Testis (tissue), 2 donors: ENCODE results near the gene DGCR8.

Source experiments
- POLR2A ChIP-seq: fragments of 450-650 bp; IDR thresholded peaks from one replicate; pipeline ENCODE4 v1.6.1; 2017; ENCODE audit warnings: antibody characterized with exemption, mild to moderate bottlenecking, moderate library complexity
- TF ChIP-seq, protein P1 (sequence below), 3 experiments: fragments of 450-650 bp in 2 of 3; fragments of 200-600 bp in 1 of 3; sonication (generic) in 1 of 3; IDR thresholded peaks; one replicate each; pipeline ENCODE4 v1.5.1; 2016 to 2019; ENCODE audit warnings: antibody characterized with exemption in 3 of 3, mild to moderate bottlenecking in 2 of 3, moderate library complexity in 1 of 3

DNA sequence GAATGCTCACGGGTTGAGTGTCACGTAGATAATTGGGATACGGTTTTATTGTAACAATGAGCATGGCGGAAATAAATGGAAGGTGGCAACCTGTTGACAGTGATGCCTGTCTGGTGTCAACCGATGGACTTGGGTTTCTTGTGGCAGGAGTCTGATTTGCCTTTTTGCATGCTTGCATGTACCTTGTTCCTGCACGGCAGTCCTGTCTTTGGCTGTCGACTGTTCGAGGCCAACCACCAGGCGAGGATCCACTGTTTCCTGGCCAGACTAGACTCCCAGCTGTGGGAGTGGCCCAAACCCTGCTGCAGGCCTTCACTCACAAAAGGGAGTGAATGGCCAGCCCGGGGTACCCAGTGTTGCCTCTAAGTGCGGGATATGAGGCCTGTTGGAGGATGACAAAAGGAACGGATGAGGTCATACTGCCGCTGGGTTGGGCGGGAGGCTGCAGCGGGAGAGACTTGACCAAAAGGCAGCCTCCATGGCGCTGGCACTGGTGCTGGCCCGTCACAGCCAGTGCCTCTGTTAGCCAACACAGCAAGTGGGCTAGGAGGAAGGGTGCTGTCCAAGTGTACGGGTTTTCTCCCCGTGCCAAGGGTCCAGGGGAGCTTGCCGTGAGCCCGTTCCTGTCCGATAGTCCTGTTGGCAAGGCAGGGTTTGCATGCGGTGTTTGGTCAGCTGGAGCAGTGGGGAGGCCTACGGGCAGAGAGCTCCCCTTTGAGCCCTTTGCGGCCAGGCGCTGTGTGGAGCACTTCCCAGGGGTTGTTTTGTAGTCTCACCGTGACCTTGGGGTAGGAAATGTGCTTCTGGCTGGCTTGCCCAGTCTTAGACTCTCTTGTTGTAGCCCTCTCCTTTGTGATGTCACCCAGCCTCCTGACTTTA is 974 bp downstream of the DGCR8 start:
- TF ChIP-seq, protein P1, sequence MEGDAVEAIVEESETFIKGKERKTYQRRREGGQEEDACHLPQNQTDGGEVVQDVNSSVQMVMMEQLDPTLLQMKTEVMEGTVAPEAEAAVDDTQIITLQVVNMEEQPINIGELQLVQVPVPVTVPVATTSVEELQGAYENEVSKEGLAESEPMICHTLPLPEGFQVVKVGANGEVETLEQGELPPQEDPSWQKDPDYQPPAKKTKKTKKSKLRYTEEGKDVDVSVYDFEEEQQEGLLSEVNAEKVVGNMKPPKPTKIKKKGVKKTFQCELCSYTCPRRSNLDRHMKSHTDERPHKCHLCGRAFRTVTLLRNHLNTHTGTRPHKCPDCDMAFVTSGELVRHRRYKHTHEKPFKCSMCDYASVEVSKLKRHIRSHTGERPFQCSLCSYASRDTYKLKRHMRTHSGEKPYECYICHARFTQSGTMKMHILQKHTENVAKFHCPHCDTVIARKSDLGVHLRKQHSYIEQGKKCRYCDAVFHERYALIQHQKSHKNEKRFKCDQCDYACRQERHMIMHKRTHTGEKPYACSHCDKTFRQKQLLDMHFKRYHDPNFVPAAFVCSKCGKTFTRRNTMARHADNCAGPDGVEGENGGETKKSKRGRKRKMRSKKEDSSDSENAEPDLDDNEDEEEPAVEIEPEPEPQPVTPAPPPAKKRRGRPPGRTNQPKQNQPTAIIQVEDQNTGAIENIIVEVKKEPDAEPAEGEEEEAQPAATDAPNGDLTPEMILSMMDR (IDR thresholded peaks at IDR 0.05) = no peak
- no peak for TF ChIP-seq POLR2A
